ENCODE results near the gene TAB3.

TAB3 gene

GRCh38 chrX:30779453-30780030, 109.5 kb downstream of the TAB3 start:
- no peak for DNase-seq (ENCODE audit: low read depth in 2 of 2, low spot score in 1 of 2)

GRCh38 chrX:30777575-30777974, 111.5 kb downstream of the TAB3 start:
- no peak for DNase-seq (ENCODE audit: low read depth in 2 of 2, low spot score in 1 of 2)
